CMK (cell line): ENCODE results near the gene ZNF146.
"Not testable (repeated sequence)": the region's sequence is repeated elsewhere in the genome, so short reads cannot be mapped to it uniquely, and the experiment has no call there.

Experiments used
- DNase-seq: peaks from one replicate; pipeline ENCODE4 v3.0.0-alpha.2; 2010; ENCODE audit warnings: low read depth

The ZNF146 gene

DNA sequence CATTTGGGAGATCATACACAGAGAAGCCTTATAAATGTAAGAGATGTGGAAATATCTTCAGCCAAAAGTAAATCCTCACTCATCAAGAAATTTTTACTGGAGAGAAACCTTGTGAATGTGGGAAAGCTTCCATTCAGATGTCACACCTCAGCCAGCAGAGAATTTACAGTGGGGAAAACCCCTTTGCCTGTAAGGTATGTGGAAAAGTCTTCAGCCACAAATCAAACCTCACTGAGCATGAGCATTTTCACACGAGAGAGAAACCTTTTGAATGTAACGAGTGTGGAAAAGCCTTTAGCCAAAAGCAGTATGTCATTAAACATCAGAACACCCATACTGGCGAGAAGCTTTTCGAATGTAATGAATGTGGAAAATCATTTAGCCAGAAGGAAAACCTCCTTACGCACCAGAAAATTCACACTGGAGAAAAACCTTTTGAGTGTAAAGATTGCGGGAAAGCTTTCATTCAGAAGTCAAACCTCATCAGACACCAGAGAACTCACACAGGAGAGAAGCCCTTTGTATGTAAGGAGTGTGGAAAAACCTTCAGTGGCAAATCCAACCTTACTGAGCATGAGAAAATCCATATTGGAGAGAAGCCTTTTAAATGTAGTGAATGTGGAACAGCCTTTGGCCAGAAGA lies 21.5 kb downstream of the ZNF146 start:
- DNase-seq = no peak

DNA sequence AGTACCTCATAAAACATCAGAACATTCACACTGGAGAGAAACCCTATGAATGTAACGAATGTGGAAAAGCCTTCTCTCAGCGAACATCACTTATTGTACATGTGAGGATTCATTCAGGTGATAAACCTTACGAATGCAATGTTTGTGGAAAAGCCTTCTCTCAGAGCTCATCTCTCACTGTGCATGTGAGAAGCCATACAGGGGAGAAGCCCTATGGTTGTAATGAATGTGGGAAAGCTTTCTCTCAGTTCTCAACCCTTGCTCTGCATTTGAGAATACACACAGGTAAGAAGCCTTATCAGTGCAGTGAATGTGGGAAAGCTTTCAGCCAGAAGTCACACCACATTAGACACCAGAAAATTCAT lies 22.0 kb downstream of the ZNF146 start:
- no peak for DNase-seq

DNA sequence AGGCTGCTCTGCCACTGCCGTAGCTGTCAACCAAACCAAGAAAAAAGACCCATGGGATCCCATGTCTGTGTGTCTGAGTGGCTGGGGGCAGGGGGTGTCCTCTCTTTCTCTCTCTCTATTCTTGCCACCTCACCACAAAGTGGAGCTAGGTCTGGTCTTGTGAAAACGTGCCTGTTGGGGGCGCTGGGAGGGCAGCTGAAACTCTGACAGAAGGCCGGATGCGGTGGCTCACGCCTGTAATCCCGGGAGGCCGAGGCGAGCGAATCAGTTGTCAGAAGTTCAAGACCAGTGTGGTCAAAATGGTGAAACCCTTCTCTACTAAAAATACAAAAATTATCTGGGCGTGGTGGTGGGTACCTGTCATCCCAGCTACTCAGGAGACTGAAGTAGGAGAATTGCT lies 29.2 kb downstream of the ZNF146 start:
- DNase-seq = no peak

DNA sequence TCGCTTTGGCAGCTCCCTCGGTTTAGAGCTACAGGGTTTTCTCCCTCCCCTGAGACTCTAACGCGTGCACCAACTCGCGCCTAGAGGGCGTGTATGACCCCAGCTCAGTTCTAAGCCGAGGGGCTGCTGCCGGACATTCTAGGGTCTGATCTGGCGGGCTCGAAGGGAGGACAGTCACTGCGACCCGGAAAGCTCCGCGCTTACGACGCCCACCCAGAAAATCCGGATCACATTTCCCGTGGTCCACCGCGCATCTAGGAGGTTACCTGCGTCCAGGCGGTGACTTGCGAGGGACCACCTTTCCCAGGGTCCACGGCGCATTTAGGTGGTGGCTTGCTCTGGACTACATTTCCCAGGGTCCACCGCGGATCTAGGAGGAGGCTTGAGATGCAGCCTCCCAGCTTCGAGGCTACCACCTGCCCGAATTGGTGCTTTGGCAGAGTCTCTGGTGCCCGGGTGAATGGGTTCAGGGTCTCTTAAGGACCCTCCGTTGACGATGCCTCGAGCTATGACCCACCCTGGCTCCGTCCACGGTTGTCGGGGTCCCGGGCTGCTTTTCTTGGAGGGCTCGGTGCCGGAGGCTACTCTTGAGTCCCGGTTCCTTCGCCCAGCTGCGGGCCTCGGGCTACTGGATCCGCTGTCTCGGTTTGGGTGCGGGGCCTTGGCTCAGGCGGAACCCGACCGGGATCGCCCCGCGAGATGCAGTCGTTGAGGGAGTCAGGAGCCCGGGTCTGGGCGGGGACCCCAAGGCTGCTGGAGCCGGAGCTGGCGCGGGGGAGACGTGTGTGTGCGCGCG lies 30.5 kb downstream of the ZNF146 start:
- DNase-seq = no peak

- no peak for DNase-seq
These were observed 31.1 kb downstream of the ZNF146 start for GRCh38 chr19:36246006-36246481.

DNA sequence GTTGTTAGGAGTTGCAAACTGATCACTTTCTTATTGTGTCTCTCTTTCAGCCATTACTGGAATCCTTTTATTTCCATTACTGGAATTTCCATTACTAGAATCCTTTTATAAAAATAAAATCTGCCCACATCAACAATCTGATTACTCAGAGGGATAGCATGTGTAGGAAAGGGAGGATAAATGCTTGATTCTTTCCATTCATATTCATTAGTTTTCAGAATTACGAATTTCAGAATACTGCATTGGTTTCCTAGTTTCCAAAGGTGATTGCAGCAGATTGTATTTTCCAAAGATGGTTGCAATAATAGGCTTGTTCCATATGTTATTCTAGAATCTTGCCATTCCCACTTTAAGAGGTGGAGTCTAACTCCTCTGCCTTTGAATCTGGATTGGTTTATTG lies 37.1 kb downstream of the ZNF146 start:
- DNase-seq = no peak

DNA sequence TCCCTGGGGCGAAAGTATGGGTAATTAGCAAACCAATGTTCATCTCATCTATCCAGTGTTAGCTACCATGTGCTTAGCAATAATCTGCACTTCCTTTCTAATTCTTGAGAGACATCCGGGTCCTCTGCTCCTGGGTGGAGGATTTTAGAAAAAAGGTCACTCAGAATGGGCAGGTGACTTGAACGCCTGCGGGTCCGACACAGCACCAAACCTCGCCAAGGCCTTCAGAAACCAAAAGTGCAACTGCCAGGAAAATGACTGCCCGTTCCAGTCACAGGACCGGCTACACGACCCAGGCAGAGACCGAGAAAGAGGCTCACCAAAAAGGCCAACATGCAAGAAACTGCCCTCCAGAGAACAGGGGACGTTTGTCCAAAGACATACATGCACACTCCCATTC lies 39.9 kb downstream of the ZNF146 start:
- no peak for DNase-seq

DNA sequence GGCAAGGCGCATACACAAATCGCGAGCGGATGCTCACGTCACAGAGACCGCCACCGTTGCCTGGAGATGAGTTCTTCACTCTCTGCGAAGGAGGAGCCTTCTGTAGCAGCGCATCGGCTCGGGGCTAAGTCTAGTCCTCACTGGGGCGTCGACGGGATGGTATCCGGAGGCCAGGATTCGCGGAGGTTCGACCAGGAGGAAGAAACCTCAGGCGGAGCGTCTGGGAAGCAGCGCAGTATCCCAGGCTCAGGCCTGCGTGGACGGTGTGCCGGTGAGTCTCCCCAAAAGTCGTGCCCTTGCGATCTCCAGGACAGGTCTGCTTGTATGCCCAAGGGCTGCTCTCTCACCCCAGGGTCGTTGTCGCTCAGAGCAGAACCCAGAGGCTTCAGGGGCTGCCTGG lies 40.4 kb downstream of the ZNF146 start:
- DNase-seq = no peak

DNA sequence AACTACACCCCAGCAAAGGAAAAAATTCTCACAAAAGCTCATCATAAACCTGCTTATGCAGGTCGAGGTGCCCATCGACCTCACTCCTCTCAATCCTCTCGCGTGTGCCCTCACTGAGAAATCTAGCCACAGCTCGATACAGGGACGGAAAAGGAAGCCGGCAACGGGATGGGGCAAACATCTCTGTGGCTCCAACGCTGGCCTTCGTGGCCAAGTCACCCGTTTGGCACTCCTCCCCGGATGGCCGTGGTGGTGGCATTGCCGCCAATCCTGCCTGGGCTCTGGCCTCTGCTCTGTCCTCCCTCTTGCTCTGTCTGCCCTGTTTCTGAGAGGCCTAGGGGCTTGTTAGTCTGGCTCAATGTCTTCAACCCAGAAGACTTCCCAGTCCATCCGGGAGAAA lies 41.2 kb downstream of the ZNF146 start:
- no peak for DNase-seq

DNA sequence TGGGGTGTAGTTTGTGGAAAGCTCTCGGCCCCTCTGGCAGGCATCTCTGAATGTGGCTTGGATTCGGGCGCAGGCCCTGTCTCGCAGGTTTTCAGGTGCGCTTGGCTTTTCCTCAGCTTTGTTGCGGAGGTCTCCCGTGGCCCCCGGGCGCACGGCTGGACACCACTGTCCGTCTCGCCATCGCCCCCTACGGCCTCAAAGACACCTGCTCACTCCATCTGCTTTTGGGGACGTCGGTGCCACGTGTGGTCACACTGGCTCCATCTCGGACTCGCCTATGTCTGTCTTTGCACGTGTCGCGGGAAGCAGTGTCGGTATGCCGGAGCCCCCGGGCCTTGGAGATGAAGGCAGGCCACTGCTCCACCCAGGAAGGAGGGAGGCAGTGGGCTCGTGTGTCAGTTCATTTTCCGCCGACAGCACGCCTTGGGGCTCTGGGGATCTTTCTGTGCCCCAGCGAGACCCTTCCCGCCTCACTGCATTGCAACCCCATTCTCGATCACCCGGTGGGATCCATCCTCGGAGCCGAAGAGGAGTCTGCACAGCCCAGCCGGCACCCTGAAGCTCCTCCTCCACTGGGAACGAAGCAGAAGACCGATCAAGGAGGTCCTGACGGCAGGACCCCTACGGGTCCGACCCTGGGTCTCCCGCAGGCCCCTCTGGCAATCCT lies 42.1 kb downstream of the ZNF146 start:
- DNase-seq = no peak

- DNase-seq = no peak
These were observed 42.6 kb downstream of the ZNF146 start for GRCh38 chr19:36257520-36257876.

DNA sequence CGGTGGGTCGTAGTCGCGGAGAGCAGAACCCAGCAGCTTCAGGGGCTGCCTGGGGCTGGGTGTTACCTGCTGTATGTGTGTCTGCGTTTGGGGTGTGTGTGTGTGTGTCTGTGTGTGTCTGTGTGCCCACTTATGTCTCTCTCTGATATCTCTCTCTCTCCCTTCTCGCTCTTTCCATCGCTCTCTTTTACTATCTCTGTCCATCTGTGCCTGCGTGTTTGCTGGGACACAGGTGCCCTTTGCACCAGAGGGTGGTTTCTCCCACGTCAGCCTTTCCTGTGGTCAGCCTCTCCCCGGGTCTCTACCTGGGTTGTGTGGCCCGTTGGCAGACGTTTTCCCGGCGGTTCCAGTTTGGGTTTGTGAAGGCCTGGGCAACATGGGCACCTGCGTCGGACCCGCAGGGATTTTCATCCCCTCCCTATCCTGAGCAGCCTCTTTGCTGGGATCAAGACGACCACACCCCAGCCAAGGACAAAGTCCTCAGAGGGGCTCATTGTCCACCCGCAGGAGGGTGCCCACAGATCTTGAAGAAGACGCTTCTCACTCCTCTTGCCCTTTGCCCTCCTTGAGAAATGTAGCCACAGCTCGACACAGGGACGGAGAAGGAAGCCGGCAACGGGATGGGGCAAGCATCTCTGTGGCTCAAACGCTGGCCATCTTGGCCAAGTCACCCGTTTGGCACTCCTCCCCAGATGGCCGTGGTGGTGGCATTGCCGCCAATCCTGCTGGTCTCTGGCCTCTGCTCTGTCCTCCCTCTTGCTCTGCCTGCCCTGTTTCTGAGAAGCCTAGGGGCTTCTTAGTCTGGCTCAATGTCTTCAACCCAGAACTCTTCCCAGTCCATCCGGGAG lies 43.3 kb downstream of the ZNF146 start:
- no peak for DNase-seq

- DNase-seq = no peak
These were observed 44.3 kb downstream of the ZNF146 start for GRCh38 chr19:36259211-36259610.

- DNase-seq = no peak
These were observed 50.2 kb downstream of the ZNF146 start for GRCh38 chr19:36265064-36265463.

DNA sequence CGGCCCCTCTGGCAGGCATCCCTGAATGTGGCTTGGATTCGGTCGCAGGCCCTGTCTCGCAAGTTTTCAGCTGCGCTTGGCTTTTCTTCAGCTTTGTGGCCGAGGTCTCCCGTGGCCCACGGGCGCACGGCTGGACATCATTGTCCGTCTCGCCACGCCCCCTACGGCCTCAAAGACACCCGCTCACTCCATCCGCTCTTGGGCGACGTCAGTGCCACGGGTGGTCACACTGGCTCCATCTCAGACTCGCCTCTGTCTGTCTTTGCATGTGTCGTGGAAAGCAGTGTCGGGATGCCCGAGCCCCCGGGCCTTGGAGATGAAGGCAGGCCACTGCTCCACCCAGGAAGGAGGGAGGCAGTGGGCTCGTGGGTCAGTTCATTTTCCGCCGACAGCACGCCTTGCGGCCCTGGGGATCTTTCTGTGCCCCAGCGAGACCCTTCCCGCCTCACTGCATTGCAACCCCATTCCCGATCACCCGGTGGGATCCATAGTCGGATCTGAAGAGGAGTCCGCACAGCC lies 51.0 kb downstream of the ZNF146 start:
- no peak for DNase-seq

DNA sequence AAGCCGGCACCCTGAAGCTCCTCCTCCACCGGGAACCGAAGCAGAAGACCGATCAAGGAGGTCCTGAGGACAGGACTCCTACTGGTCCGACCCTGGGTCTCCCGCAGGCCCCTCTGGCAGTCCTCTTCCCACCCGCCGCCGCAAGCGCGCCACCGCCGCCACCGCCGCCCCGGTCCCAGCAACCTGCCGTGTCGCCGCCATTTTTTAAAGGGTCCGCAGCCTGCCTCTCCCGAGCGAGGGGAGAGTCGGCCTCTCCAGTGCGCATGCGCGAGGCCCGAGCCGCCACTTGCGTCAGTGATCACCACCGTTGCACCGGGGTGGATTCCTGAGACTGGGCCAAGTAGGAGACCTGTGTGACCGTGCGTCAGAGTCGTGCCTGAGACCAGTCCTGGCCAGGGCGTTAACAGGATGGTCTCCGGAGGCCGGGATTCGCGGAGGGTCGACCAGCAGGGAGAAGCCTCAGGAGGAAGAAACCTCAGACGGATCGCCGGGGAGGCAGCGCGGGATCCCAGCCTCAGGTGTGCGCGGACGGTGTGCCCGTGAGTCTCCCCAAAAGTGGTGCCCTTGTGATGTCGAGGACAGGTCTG lies 51.6 kb downstream of the ZNF146 start:
- DNase-seq = no peak

GRCh38 chr19:36267061-36267845 lies 52.3 kb downstream of the ZNF146 start:
- DNase-seq = no peak

- DNase-seq = not testable (repeated sequence)
These were observed 53.2 kb downstream of the ZNF146 start for GRCh38 chr19:36268081-36268480.

DNA sequence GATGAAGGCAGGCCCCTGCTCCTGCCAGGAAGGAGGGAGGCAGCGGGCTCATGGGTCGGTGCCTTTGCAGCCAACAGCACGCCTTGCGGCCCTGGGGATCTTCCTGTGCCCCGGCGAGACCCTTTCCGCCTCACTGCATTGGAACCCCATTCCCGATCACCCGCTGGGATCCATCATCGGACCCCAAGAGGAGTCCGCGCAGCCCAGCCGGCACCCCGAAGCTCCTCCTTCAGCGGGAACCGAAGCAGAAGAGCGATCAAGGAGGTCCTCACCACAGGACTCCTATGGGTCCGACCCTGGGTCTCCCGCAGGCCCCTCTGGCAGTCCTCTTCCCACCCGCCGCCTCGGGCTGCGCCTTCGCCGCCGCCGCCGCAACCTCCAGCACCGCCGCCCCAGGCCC lies 53.7 kb downstream of the ZNF146 start:
- not testable (repeated sequence) for DNase-seq

- not testable (repeated sequence) for DNase-seq
These were observed 54.4 kb downstream of the ZNF146 start for GRCh38 chr19:36269295-36269694.
